ENCODE results near the gene FILIP1L. TPM values are rescaled to one million over a fixed set of nuclear protein-coding genes. Genes with fewer than 3 reads are reported as not detected.
A peak's percentile ranks its signal among the peaks of the same experiment; 100 is the strongest.

FILIP1L gene
- total and polyA plus RNA-seq, 2 of the 13 experiments (the other 11 are each of a cell fraction or from before 2014, with no cell fraction given), result 8.1 to 187 TPM

DNA sequence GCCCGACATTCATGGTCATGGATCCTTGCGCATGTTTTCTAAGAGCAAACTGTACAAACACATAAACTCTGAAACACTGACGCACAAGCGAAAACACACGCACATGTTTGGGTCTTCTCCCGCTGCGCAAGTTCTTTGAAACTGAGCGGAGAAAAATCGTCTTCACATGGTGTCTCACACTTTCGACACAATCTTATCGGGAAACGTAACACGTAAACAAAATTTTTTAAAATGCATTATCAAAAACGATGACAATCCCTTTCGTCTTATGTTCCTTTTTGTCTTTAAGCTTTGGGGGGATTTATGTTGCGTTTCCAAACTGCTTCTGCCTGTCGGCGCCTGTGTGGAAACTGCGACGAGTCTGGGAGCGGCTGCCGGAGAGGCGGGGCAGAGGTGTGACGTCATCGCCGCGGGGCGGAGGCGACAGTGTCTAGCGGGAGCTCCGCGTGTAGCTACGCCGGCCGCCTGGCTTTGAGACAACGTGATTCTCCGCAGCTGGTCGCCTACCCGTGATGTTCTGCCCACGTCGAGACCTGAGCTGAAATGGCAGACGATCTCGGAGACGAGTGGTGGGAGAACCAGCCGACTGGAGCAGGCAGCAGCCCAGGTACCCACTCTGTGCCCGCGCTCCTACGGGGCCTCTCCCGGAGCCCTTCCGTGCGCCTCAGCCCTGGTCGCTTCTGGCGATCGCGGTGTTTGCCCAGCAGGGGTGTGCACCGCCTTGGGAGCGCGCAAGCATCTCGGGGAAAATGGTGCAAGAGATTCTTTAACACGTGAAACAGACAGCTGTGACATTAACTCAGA, 296.7 kb downstream of the FILIP1L start, which contains the start of gene CMSS1 (continued):
- TF ChIP-seq ZNF142 (CRISPR knock-in tag; IDR thresholded peaks at IDR 0.05) (0 out of 2 replicates have a peak, but pooled peaks have one; percentile 39), SAFB2 (CRISPR knock-in tag; IDR thresholded peaks at IDR 0.05; ENCODE audit: borderline replicate concordance, low read depth) (no peak), TP53 (CRISPR knock-in tag; conservative IDR thresholded peaks at IDR 0.05) (no peak), ZNF766 (CRISPR knock-in tag; IDR thresholded peaks at IDR 0.05; ENCODE audit: borderline replicate concordance) (no peak; the same call in 1 of the 2 replicates), PTBP1 (IDR thresholded peaks at IDR 0.05; ENCODE audit: low read depth, low read length, poor library complexity, severe bottlenecking) (no peak), FIP1L1 (IDR thresholded peaks at IDR 0.05; ENCODE audit: borderline replicate concordance, insufficient read depth, low read depth, low read length) (no peak), ZFP36L2 (CRISPR knock-in tag; IDR thresholded peaks at IDR 0.05) (no peak), MLX (CRISPR knock-in tag; IDR thresholded peaks at IDR 0.05) (0 out of 2 replicates have a peak, but pooled peaks have one; percentile 4), SMARCC2 (IDR thresholded peaks at IDR 0.05) (no peak), ZNF660 (CRISPR knock-in tag; IDR thresholded peaks at IDR 0.05; ENCODE audit: borderline replicate concordance, low read depth) (no peak), ZBTB37 (CRISPR knock-in tag; IDR thresholded peaks at IDR 0.05) (no peak), PLRG1 (conservative IDR thresholded peaks at IDR 0.05) (no peak), HDAC1 (CRISPR knock-in tag; IDR thresholded peaks at IDR 0.05) (peak; percentile 96), ZFP36L1 (CRISPR knock-in tag; IDR thresholded peaks at IDR 0.05) (no peak; the same call in 1 of the 2 replicates)

All from HepG2 (cell line).